HL-60/S4 treated with phorbol 12-myristate 13-acetate at 8.2 ng/mL for 4 days and 3 days (cell line): ENCODE measurements around the gene WFS1.

ENCODE experiments used
- in situ Hi-C: fragments of 300-500 bp; cut with MboI; formaldehyde crosslinking; loops from 2 replicates; pipeline ENCODE4 v1.15.0; 2022; ENCODE audit warnings: low sequenced_read_pairs

WFS1 gene

DNA sequence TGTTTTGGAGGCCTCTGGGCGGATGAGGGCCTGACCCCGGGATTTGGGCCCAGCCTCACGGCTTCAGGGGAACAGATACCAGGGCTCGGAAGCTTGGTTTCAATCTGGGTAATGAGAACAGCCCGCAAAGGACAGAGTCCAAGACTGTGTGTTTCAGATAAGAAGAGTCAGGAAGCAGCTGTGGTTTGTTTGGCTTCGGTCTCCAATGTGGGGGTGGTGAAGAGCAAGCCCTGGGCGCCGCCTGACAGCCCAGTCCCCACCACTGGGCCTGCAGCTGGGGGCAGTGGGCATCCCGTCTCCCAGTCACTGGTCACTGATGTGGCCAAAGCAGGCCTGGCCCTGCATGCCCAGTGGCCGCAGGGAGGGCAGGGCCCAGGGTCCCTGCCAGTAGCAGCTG is 9.1 kb downstream of the WFS1 start:
- in situ Hi-C loops, result no loop called here

GRCh38 chr4:6279582-6280289 is 10.1 kb downstream of the WFS1 start:
- in situ Hi-C loops, result no loop called here

DNA sequence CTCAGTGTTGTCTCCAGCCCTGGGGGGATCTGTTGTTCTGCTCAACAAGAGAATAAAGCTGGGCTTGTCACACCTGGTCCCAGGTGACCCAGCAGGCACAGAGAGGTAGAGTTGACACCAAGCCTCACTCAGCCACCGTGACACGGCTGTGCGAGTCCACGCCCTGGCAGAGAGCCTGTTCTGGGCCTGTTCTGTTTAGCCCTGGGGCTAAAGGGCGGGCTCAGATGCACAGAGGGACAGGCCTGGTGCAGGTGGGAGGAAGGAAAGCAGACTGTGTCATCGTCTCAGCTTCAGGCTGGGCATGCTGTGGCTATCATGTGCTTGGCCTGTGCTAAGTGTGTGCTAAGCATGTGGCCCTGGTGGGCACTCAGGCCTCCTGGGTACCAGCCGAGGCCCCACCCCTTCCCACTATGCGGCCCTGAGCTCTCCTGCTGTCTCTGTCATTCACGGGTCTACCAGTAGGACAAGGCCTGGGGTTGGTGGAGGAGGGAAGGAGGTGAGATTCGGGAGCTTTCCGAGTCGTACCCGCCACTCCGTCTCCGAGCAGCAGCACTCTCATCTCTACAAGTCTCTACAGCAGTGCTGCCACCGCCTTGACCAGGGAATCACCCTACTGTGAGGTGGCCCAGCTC is 10.8 kb downstream of the WFS1 start:
- in situ Hi-C loops, result no loop called here

- in situ Hi-C loops, result no loop called here
These were observed 12.0 kb downstream of the WFS1 start for GRCh38 chr4:6281436-6282313.

GRCh38 chr4:6282314-6282771 is 12.7 kb downstream of the WFS1 start:
- in situ Hi-C loops, result no loop called here

DNA sequence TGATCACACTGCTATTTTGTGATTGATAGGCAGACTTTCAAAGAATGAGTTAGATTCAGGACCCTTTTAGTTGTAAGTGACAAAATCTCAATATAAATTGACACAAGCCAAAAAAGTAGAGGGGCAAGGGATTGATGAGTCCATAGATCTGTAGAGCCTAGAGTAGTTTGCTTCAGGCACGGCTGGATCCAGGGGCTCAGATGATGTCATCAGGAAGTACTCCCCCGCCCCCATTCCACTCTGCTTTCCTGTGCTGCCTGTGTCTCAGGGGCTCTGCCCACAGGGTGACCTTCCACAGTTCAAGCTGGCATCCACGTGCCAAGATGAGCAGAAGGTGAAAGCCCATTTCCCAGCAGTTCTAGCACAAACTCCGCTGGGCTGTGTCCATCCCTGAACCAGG is 13.6 kb downstream of the WFS1 start:
- in situ Hi-C loops, result no loop called here

GRCh38 chr4:6287017-6287788 is 17.6 kb downstream of the WFS1 start:
- in situ Hi-C loops, result no loop called here

DNA sequence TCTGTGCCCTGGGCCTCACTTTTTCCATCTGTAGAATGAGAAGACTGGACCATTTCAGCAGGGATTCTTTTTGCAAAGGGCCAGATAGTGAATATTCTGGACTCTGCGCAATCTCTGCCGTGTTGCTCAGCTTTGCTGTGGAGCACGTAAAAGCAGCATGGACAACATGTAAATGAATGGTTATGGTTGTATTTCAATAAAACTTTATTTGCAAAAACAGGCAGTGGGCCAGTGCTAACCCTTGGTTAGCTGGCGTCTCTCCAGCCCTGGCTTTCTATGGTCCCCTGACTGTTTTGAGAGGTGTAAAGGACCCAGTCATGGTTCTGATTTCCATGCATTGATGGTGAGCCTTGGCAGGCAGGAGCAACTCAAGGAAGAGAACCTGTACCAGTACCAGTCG is 18.7 kb downstream of the WFS1 start:
- in situ Hi-C loops, result no loop called here

GRCh38 chr4:6288871-6289270 is 19.2 kb downstream of the WFS1 start:
- in situ Hi-C loops, result no loop called here

DNA sequence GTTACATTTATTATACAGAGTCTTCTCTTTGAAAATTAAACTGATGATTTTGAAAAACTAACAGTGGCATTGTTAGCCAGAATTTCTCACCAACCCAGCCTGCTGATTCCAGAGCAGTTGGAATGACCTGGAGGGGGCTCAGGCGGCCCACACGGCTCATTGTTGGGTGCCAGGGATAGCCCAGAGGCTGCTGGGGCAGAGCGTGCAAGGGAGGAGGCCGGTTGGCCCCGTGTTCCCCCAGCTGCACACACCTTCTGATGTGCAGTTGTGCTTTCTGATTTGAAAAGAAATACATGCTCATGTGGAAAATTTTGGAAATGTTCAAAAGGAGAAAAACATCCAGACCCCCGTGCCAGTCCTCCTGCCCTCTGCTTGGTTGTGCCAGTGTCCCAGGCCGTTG is 20.6 kb downstream of the WFS1 start:
- in situ Hi-C loops, result no loop called here

GRCh38 chr4:6290769-6291547 is 21.3 kb downstream of the WFS1 start:
- in situ Hi-C loops, result no loop called here

GRCh38 chr4:6291784-6292297 is 22.2 kb downstream of the WFS1 start:
- in situ Hi-C loops, result no loop called here

- in situ Hi-C loops, result no loop called here
These were observed 22.9 kb downstream of the WFS1 start for GRCh38 chr4:6292376-6293096.

DNA sequence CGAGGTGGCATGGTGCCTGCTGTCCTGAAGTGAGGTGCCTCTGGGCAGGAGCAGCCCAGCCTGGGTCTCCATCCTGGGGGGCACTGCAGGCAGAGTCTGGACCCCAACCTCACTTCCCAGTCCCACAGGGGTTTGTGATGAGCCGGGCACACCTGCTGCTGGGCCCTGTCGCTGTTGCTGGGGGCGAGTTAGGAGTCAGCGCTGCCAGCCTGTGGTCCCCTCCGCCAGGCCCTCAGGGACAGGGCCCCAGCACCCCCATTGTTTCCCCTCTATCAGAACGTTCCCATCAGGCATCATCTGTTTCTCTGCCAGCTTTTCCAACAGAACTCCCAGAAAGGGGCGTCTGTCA is 23.4 kb downstream of the WFS1 start:
- in situ Hi-C loops, result no loop called here

GRCh38 chr4:6293661-6294060 is 24.0 kb downstream of the WFS1 start:
- in situ Hi-C loops, result no loop called here

DNA sequence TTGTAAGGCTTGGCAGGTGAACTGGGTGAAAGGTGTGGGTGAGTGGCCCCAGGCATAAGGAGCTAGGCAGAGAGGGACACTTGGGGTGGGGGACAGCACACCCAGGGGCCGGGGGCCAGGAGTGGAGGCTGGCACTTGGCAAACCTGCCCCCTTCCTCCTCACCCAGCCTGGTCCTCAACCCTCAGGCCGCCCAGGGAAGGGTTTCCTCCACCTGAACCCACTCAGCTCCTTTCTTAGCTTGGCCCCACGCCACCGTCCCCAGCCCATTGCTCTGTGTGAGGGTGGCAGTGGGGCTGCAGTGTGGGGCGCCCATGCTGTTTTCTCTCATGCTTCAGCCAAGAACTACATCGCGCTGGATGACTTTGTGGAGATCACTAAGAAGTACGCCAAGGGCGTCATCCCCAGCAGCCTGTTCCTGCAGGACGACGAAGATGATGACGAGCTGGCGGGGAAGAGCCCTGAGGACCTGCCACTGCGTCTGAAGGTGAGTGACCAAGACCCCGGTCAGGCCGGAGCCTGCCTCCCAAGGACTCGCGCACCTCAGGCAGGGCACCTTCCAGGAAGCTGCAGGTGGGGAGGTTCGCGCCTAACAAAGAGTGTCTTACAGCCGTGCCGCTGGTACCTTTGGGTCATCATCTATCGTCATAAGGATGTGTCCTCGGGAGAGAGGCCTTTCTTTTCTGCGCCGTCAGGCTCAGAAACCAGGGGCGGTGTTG is 25.2 kb downstream of the WFS1 start:
- in situ Hi-C loops, result no loop called here

- in situ Hi-C loops, result no loop called here
These were observed 25.8 kb downstream of the WFS1 start for GRCh38 chr4:6295495-6295894.

DNA sequence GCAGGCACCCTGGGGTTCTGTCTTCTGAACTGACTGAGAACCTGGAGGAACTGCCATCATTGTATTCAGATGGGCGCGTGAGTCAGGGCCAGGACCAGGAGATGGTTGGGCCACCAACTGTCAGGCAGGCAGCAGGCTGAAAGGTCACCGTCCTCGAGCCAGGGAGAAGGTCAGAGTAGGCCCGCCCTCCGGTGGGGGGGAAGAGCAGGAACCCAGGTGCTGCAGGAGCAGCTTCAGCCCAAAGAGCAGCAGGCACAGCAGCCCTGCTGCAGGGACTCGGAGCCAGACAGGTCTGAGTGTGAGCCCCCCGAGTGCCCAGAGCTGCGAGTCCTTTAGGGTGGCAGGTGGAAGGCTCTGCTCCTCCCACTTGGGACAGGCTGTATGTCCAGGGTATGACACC is 26.4 kb downstream of the WFS1 start:
- in situ Hi-C loops, result no loop called here

GRCh38 chr4:6297266-6297815 is 27.7 kb downstream of the WFS1 start:
- in situ Hi-C loops, result no loop called here
